H1 (cell line): ENCODE data around the gene RASGEF1B.

Source experiments
- ASH2L ChIP-seq: fragments of 200-600, 300-600 bp; sonication (generic); IDR thresholded peaks from one replicate; pipeline ENCODE4 v1.7.1; 2017; ENCODE audit warnings: low read length
- ATF3 ChIP-seq: IDR thresholded peaks from 2 replicates; pipeline ENCODE4 v1.6.1; 2011; ENCODE audit warnings: low read depth, mild to moderate bottlenecking, low read length; ENCODE audit not compliant: insufficient read depth
- CREB1 ChIP-seq: IDR thresholded peaks from 2 replicates; pipeline ENCODE4 v1.6.1; 2012; ENCODE audit warnings: inconsistent platforms
- CTCF ChIP-seq, 3 experiments: IDR thresholded peaks; 1 replicate in 2 of 3; 2 replicates in 1 of 3; pipeline versions ENCODE4 v1.5.1 to v1.6.1; 2011; ENCODE audit warnings: low read length in 3 of 3, mild to moderate bottlenecking in 3 of 3, inconsistent platforms in 2 of 3, low read depth in 1 of 3, moderate library complexity in 1 of 3; ENCODE audit not compliant: insufficient read depth in 1 of 3; ENCODE audit errors: control extremely low read depth in 1 of 3
- MAX ChIP-seq: IDR thresholded peaks from 2 replicates; pipeline ENCODE4 v1.6.1; 2012; ENCODE audit warnings: inconsistent platforms
- NANOG ChIP-seq: IDR thresholded peaks from 2 replicates; pipeline ENCODE4 v1.6.1; 2011; ENCODE audit warnings: low read length, low read depth, mild to moderate bottlenecking, inconsistent platforms; ENCODE audit not compliant: insufficient read depth, poor library complexity, severe bottlenecking
- NRF1 ChIP-seq: IDR thresholded peaks from 2 replicates; pipeline ENCODE4 v1.6.1; 2011; ENCODE audit warnings: mild to moderate bottlenecking, low read depth, low read length, improper control_type of control experiment
- POLR2A ChIP-seq, 2 experiments: IDR thresholded peaks; 1 replicate in 1 of 2; 2 replicates in 1 of 2; pipeline ENCODE4 v1.6.1; 2011; ENCODE audit warnings: low read depth in 2 of 2, low read length in 2 of 2, mild to moderate bottlenecking in 2 of 2; ENCODE audit errors: control extremely low read depth in 1 of 2
- POLR2AphosphoS5 ChIP-seq: IDR thresholded peaks from 2 replicates; pipeline ENCODE4 v1.6.1; 2011; ENCODE audit warnings: low read depth, low read length
- SAP30 ChIP-seq: fragments of 300-600 bp; sonication (generic); IDR thresholded peaks from 2 replicates; pipeline ENCODE4 v1.7.1; 2012; ENCODE audit warnings: low read length, moderate library complexity, mild to moderate bottlenecking, inconsistent platforms; ENCODE audit not compliant: insufficient read depth, insufficient replicate concordance
- TEAD4 ChIP-seq: IDR thresholded peaks from 2 replicates; pipeline ENCODE4 v1.6.1; 2012; ENCODE audit warnings: low read depth, low read length, inconsistent platforms, mixed read lengths
- ZNF274 ChIP-seq: IDR thresholded peaks from 2 replicates; pipeline ENCODE4 v1.7.0; 2012; ENCODE audit warnings: low read length, borderline replicate concordance; ENCODE audit errors: extremely low read depth

GRCh38 chr4:81429031-81429430 is 42.7 kb downstream of the RASGEF1B start:
- TF ChIP-seq CTCF (IDR thresholded peaks at IDR 0.05; ENCODE audit: control extremely low read depth in 1 of 3, insufficient read depth in 1 of 3, low read depth in 1 of 3, low read length in 3 of 3) (no peak), POLR2A (IDR thresholded peaks at IDR 0.05; ENCODE audit: control extremely low read depth in 1 of 2, low read depth in 2 of 2, low read length in 2 of 2) (no peak), POLR2AphosphoS5 (no peak), NANOG (no peak), ZNF274 (no peak), NRF1 (no peak), ATF3 (no peak), MAX (no peak), TEAD4 (no peak), SAP30 (no peak), CREB1 (no peak), ASH2L (no peak)
